SK-N-MC (cell line): ENCODE results near the gene MTSS2.
"Not testable (repeated sequence)": the region's sequence is repeated elsewhere in the genome, so short reads cannot be mapped to it uniquely, and the experiment has no call there.

Experiments
- DNase-seq: peaks from one replicate; pipeline ENCODE4 v3.0.0-alpha.2; 2011; ENCODE audit warnings: low read depth, low spot score
- H3K27ac ChIP-seq: fragments of 200-600 bp; sonication (generic); 2 replicates; pipeline ENCODE4 v1.5.1; 2016; ENCODE audit warnings: mixed run types
- H3K36me3 ChIP-seq: fragments of 200-600 bp; sonication (generic); 2 replicates; pipeline ENCODE4 v1.6.1; 2017; ENCODE audit warnings: antibody characterized with exemption, low read length, mixed read lengths; ENCODE audit not compliant: insufficient read depth
- H3K4me3 ChIP-seq: fragments of 200-600 bp; sonication (generic); 2 replicates; pipeline ENCODE4 v1.5.1; 2016
- H3K9ac ChIP-seq: fragments of 200-600 bp; sonication (generic); 2 replicates; pipeline ENCODE4 v1.8.0; 2017; ENCODE audit warnings: mixed run types, mixed read lengths; ENCODE audit not compliant: insufficient read length
- H3K9me3 ChIP-seq: fragments of 200-600 bp; sonication (generic); 2 replicates; pipeline ENCODE4 v1.6.1; 2017; ENCODE audit warnings: low read depth, mild to moderate bottlenecking, antibody characterized with exemption, low read length, moderate library complexity, mixed read lengths
- EZH2 ChIP-seq: fragments of 200-600 bp; sonication (generic); IDR thresholded peaks from one replicate; pipeline ENCODE4 v1.6.1; 2017; ENCODE audit warnings: antibody characterized with exemption
- FOXP2 ChIP-seq: optimal IDR thresholded peaks from 2 replicates; pipeline ENCODE3; 2011; ENCODE audit warnings: mild to moderate bottlenecking, moderate library complexity; ENCODE audit not compliant: insufficient read depth; ENCODE audit errors: extremely low read length, control extremely low read depth
- POLR2AphosphoS5 ChIP-seq: IDR thresholded peaks from 2 replicates; pipeline ENCODE4 v1.6.1; 2012; ENCODE audit warnings: mild to moderate bottlenecking, low read depth, low read length, borderline replicate concordance

MTSS2 gene

GRCh38 chr16:70679671-70680494, 6.0 kb downstream of the MTSS2 start:
- peaks cover 5% of the 10 kb centered on the region; the same call in 1 of the 2 replicates for H3K36me3 ChIP-seq
- no peak overlapping the region for H3K4me3 ChIP-seq

DNA sequence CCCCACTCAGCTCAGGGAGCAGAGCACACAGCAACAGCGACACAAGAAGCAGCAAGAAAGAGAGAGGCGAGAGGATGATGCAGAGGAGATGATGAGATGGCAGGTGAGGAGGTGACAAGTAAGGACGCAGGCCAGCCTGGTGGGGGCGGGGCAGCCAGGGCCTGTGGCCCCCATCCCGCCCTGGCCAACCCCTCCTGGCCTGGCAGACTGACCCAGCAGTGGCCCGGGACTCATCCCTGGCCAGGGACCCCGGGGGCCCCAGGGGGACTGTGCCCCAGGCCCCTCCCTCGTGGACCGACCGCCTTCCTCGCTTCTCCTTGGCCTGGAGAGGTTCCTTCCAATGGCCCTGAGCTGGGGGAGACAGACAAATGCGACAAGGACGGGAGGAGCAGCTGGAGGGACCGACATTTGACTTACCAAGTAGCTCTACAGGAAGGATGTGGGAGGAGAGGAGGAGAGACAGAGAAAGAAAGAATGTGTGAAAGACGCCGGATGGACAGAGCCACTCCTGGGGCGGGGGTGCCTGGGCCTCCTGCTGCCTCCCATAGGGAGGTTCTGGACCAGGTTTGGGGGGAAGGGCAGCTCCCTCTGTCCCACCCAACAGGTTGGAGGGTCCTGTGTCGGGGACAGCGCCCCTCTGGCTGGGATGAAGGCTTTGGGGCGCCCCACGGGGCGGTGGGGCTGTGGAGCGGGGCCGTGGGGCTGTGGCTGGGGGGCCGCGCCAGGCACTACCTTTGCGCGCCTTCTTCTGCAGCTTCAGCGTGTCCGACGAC, 6.8 kb downstream of the MTSS2 start:
- no peak overlapping the region for H3K9ac ChIP-seq
- TF ChIP-seq FOXP2 (no peak), EZH2 (no peak), POLR2AphosphoS5 (no peak)
- DNase-seq = no peak
- no peaks in the 10 kb centered on the region for H3K9me3 ChIP-seq
- H3K36me3 ChIP-seq = peaks cover 5% of the 10 kb centered on the region; the same call in 1 of the 2 replicates
- H3K27ac ChIP-seq = no peak overlapping the region
- no peak overlapping the region for H3K4me3 ChIP-seq

More at GRCh38 chr16:70679671-70680494, 6.0 kb downstream of the MTSS2 start:
- Histone ChIP-seq H3K27ac (no peak overlapping the region), H3K9ac (no peak overlapping the region), H3K9me3 (no peaks in the 10 kb centered on the region)
- TF ChIP-seq EZH2 = no peak
- no peak for TF ChIP-seq FOXP2
- TF ChIP-seq POLR2AphosphoS5 = no peak
- DNase-seq = no peak

DNA sequence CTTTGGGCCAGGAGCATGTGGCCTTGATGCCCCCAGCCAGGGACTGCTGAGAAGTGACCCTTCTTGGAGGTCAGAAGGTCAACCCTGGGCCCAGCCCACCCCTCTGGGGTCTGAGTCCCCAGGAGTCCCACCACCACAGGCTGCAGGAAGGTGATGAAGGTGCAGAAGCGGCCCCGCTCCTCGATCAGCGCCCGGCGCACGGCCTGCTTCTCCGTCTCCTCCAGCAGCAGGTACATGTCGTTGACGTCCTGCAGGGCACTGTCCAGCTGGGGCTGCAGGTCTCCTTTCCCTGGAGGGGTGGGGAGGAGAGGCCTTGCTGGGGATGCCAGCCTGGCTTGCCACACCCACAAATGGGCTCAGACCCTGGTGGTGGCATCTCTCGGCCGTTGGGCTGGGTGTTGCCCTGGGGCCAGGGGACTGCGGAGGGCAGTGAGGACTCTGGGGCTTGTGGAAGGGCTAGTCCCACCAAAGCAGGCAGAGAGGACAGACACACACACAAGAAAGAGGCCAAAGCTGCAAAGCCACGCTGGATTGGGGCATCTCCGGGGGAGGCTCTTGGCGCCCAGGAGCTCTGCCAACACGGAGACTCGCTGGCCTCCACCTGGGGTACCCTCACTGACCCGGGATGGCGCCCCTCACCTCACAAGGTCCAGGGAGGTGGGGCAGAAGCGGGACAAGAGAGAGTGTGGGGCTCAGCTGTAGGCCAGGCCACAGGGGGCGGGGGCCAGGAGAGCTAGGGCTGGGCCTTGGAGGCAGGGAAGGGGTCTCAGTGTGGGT, 7.5 kb downstream of the MTSS2 start:
- H3K9me3 ChIP-seq = no peaks in the 10 kb centered on the region
- no peak overlapping the region for H3K9ac ChIP-seq
- H3K36me3 ChIP-seq = peaks cover 5% of the 10 kb centered on the region; the same call in 1 of the 2 replicates
- H3K4me3 ChIP-seq = no peak overlapping the region
- no peak for TF ChIP-seq EZH2
- no peak for TF ChIP-seq FOXP2
- no peak for TF ChIP-seq POLR2AphosphoS5
- DNase-seq = no peak
- no peak overlapping the region for H3K27ac ChIP-seq

DNA sequence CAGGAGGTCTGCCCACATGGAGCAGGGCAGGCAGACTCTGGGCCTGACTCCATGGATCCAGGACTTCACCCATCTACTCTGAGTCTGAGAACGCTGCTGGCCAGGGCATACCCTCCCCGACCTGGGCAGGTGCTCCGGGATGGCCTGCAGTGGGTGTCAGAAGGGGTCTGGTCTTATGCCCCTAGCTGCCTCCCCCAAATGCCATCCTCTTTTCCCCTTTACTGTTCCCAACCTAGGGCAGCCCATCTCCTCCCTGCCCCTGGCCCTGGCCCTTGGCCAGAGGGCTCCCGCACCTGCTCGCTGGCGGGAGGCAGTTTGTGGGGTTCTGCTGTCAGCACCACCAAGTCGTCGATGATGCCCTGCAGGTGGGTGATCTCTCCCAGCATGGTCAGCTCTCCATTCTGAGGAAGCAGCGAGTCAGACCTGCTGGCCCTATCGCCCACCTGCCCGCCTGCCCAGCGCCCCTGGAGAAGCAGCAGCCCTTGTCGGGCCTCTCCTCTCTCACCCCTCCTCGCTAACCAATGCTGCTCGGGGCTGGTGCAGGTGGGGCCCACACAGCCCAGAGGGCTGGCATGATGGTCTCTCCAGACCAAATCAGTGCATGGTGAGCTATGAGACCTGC, 8.2 kb downstream of the MTSS2 start:
- no peak overlapping the region for H3K27ac ChIP-seq
- TF ChIP-seq FOXP2 = no peak
- no peak for TF ChIP-seq EZH2
- no peak for TF ChIP-seq POLR2AphosphoS5
- peaks cover 5% of the 10 kb centered on the region; the same call in 1 of the 2 replicates for H3K36me3 ChIP-seq
- no peak overlapping the region for H3K9ac ChIP-seq
- DNase-seq = no peak
- H3K9me3 ChIP-seq = no peaks in the 10 kb centered on the region
- no peak overlapping the region for H3K4me3 ChIP-seq

DNA sequence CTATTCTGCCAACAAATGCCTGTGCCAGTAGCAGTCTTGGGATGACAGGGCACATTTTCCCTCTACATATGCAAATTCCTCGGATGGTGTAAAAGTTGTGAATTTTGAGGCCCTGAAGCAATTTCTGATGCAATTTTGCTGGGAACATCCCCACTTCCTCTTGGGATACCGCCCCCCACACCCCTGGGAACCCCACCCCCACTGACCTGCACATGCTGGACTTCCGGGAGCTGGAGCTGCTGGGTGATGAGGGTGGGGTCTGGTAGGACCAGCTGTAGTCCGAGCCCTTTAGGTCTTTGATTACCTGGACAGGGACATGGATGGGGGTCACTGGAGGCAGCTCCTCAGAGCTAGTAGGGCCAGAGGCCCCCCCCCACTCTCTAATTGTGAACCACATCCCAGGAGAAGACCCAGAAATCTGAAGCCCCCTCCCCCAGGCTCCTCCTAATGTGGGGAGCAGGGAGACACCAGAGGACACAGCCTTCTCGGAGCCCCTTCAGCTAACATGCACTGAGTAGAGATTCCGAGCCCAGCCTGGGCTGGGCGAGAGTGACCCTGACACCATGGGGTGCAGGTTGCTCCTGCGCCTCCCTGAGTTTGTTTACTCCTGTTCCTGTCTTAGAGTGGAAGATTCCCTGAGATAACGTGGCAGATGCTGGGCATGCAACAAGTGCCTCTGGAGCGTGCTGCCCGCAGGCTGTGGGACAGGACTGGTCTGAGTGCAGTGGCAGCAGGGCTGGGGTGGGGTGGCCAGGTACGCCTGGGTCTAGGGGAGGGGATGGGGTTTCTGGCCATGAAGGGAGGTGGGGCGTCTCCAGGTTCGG, 9.0 kb downstream of the MTSS2 start:
- H3K9ac ChIP-seq = no peak overlapping the region
- peak overlapping the region; percentile 31; the same call in 1 of the 2 replicates for H3K27ac ChIP-seq
- TF ChIP-seq EZH2 (no peak), POLR2AphosphoS5 (no peak), FOXP2 (no peak)
- H3K4me3 ChIP-seq = no peak overlapping the region
- peaks cover 5% of the 10 kb centered on the region; the same call in 1 of the 2 replicates for H3K36me3 ChIP-seq
- no peak for DNase-seq
- no peaks in the 10 kb centered on the region for H3K9me3 ChIP-seq

- no peaks in the 10 kb centered on the region for H3K9me3 ChIP-seq
- H3K4me3 ChIP-seq = no peak overlapping the region
- TF ChIP-seq POLR2AphosphoS5 (no peak), FOXP2 (no peak), EZH2 (no peak)
- DNase-seq = no peak
- H3K27ac ChIP-seq = no peak overlapping the region
- no peak overlapping the region for H3K9ac ChIP-seq
- H3K36me3 ChIP-seq = peaks cover 10% of the 10 kb centered on the region; the same call in 1 of the 2 replicates
Measured at GRCh38 chr16:70675851-70676513, 9.9 kb downstream of the MTSS2 start.

DNA sequence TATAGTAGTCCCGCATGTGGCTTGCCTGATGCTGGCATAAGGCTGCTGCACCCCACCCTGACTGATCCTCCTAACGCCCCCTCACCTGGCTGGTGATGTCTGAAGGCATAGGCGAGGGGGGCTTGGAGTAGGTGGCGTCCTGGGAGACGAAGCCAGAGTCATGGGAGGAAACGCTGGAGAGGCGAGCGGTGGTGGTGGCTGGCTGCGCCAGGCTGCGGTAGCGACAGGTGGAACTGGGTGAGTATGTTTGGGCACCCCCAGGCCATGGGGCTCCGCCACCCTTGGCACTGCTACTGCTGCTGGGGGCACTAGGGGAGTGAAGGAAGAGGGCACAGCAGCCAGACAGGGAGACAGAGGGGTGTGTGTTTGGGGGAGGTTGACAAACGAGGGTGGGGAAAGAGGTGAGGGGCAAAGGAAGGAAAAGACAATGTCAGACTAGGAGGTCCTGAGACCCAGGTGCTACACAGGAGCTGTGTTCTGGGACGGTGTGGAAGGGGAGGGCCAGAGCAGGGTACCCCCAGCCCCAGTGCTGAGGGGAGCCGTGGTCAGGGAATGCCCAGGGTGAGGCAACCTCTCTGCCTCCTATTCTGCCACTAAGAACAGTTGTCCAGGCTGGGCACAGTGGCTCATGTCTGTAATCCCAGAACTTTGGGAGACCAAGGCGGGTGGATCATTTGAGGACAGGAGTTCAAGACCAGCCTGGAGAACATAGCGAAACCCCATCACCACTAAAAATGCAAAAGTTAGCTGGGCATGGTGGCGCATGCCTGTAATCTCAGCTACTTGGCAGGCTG, 11.4 kb downstream of the MTSS2 start:
- Histone ChIP-seq H3K9ac (no peak overlapping the region), H3K4me3 (no peak overlapping the region), H3K36me3 (peaks cover 24% of the 10 kb centered on the region), H3K9me3 (no peaks in the 10 kb centered on the region), H3K27ac (no peak overlapping the region)
- no peak for DNase-seq
- TF ChIP-seq EZH2 = no peak
- TF ChIP-seq FOXP2 = no peak
- no peak for TF ChIP-seq POLR2AphosphoS5

- peaks cover 38% of the 10 kb centered on the region for H3K36me3 ChIP-seq
- not testable (repeated sequence) for H3K9me3 ChIP-seq, H3K4me3 ChIP-seq
Measured at GRCh38 chr16:70670938-70671337, 14.9 kb downstream of the MTSS2 start.

More at GRCh38 chr16:70670938-70671337, 14.9 kb downstream of the MTSS2 start:
- not testable (repeated sequence) for DNase-seq, H3K27ac ChIP-seq, H3K9ac ChIP-seq
